ENCODE data around the gene TSPYL1.

Gene TSPYL1

GRCh38 chr6:116256694-116257093 lies 23.0 kb downstream of the TSPYL1 start:
- DNase-seq, result no peak

- no peak for DNase-seq
Observed at GRCh38 chr6:116255246-116255800, 24.4 kb downstream of the TSPYL1 start.

- no peak for DNase-seq
Observed at GRCh38 chr6:116254297-116255056, 25.3 kb downstream of the TSPYL1 start.

- DNase-seq, result peak; percentile 81
Observed at GRCh38 chr6:116253505-116254296, 26.0 kb downstream of the TSPYL1 start, which contains the start of gene TSPYL4. TSS of gene TSPYL4 (minus strand) at chr6:116254075. CDS start at chr6:116254008, 67 bp downstream.

- no peak for DNase-seq
Observed at GRCh38 chr6:116253188-116253504, 26.6 kb downstream of the TSPYL1 start.

- DNase-seq, result no peak
Observed at GRCh38 chr6:116251568-116252384, 28.0 kb downstream of the TSPYL1 start.

- DNase-seq, result no peak
Observed at GRCh38 chr6:116248577-116248976, 31.2 kb downstream of the TSPYL1 start.

GRCh38 chr6:116247285-116247684 lies 32.4 kb downstream of the TSPYL1 start:
- DNase-seq, result no peak

GRCh38 chr6:116246089-116246488 lies 33.6 kb downstream of the TSPYL1 start:
- no peak for DNase-seq

- DNase-seq, result no peak
Observed at GRCh38 chr6:116244284-116244683, 35.4 kb downstream of the TSPYL1 start.

- DNase-seq, result no peak
Observed at GRCh38 chr6:116239856-116240255, 39.9 kb downstream of the TSPYL1 start.

- no peak for DNase-seq
Observed at GRCh38 chr6:116239256-116239655, 40.5 kb downstream of the TSPYL1 start.

- DNase-seq, result no peak
Observed at GRCh38 chr6:116238083-116238482, 41.6 kb downstream of the TSPYL1 start.

- no peak for DNase-seq
Observed at GRCh38 chr6:116234689-116235088, 45.0 kb downstream of the TSPYL1 start.

- DNase-seq, result no peak
Observed at GRCh38 chr6:116229287-116229913, 50.3 kb downstream of the TSPYL1 start.
